Neuronal stem cell (in vitro differentiated cells): Measurements from ENCODE around the gene DUSP9.

Experiments
- DNase-seq: peaks from one replicate; pipeline ENCODE4 v3.0.0-alpha.2; 2013; ENCODE audit warnings: low spot score
- H2AFZ ChIP-seq: one replicate; pipeline ENCODE4 v1.6.1; 2013; ENCODE audit warnings: mild to moderate bottlenecking, low read length, inconsistent platforms
- H2AK5ac ChIP-seq: 2 replicates; pipeline ENCODE4 v1.6.1; 2013; ENCODE audit warnings: low read depth, mild to moderate bottlenecking, inconsistent platforms, low read length, moderate library complexity, mixed read lengths
- H2BK120ac ChIP-seq: 2 replicates; pipeline ENCODE4 v1.6.1; 2013; ENCODE audit warnings: low read depth, mild to moderate bottlenecking, inconsistent platforms, low read length, moderate library complexity, mixed read lengths
- H2BK12ac ChIP-seq: one replicate; pipeline ENCODE4 v1.6.1; 2013; ENCODE audit warnings: low read length, inconsistent platforms
- H2BK15ac ChIP-seq: 2 replicates; pipeline ENCODE4 v1.6.1; 2013; ENCODE audit warnings: mild to moderate bottlenecking, low read length, inconsistent platforms, mixed read lengths
- H2BK5ac ChIP-seq: one replicate; pipeline ENCODE4 v1.6.1; 2013; ENCODE audit warnings: inconsistent platforms, mild to moderate bottlenecking, low read length, moderate library complexity
- H3K14ac ChIP-seq: one replicate; pipeline ENCODE4 v1.6.1; 2013; ENCODE audit warnings: low read length, inconsistent platforms
- H3K18ac ChIP-seq: 2 replicates; pipeline ENCODE4 v1.6.1; 2013; ENCODE audit warnings: low read length, inconsistent platforms
- H3K23ac ChIP-seq: 2 replicates; pipeline ENCODE4 v1.6.1; 2013; ENCODE audit warnings: low read depth, mild to moderate bottlenecking, mixed read lengths, low read length, inconsistent platforms; ENCODE audit not compliant: poor library complexity
- H3K27ac ChIP-seq: replicated peaks from 3 replicates; pipeline ENCODE4 v1.5.1; 2013; ENCODE audit warnings: low read length, inconsistent platforms
- H3K27me3 ChIP-seq, 3 experiments: 2 replicates each; pipeline ENCODE4 v1.6.1; 2013; ENCODE audit warnings: low read length in 3 of 3, mild to moderate bottlenecking in 2 of 3, inconsistent platforms in 1 of 3, low read depth in 1 of 3, mixed read lengths in 1 of 3, moderate library complexity in 1 of 3; ENCODE audit not compliant: control insufficient read depth in 3 of 3, insufficient read depth in 3 of 3
- H3K36me3 ChIP-seq, 2 donors: replicated peaks in 1 of 2; 2 replicates each; pipeline ENCODE4 v1.6.1; 2013; ENCODE audit warnings: low read length in 2 of 2; ENCODE audit not compliant: control insufficient read depth in 2 of 2, insufficient read depth in 2 of 2
- H3K4ac ChIP-seq: 2 replicates; pipeline ENCODE4 v1.6.1; 2013; ENCODE audit warnings: inconsistent platforms, mild to moderate bottlenecking, low read length, moderate library complexity
- H3K4me1 ChIP-seq, 2 donors: 1 replicate in 1 of 2; 2 replicates in 1 of 2; pipeline ENCODE4 v1.6.1; 2013; ENCODE audit warnings: low read length in 2 of 2, low read depth in 1 of 2; ENCODE audit not compliant: control insufficient read depth in 2 of 2, insufficient read depth in 1 of 2
- H3K4me2 ChIP-seq: one replicate; pipeline ENCODE4 v1.6.1; 2013; ENCODE audit warnings: mild to moderate bottlenecking, low read length, inconsistent platforms; ENCODE audit not compliant: insufficient read depth, poor library complexity, severe bottlenecking
- H3K4me3 ChIP-seq, 2 donors: 2 replicates each; pipeline ENCODE4 v1.5.1; 2013; ENCODE audit warnings: low read length in 2 of 2, mild to moderate bottlenecking in 2 of 2, inconsistent platforms in 1 of 2, moderate library complexity in 1 of 2
- H3K79me1 ChIP-seq: one replicate; pipeline ENCODE4 v1.6.1; 2013; ENCODE audit warnings: low read depth, mild to moderate bottlenecking, inconsistent platforms, low read length, moderate library complexity
- H3K9ac ChIP-seq: one replicate; pipeline ENCODE4 v1.6.1; 2013; ENCODE audit warnings: mild to moderate bottlenecking, low read depth, low read length, inconsistent platforms; ENCODE audit not compliant: poor library complexity
- H3K9me3 ChIP-seq, 2 donors: replicated peaks in 1 of 2; 2 replicates each; pipeline versions ENCODE3 to v1.6.1; 2013; ENCODE audit warnings: low read length in 2 of 2, mild to moderate bottlenecking in 2 of 2, inconsistent platforms in 1 of 2, low read depth in 1 of 2, mixed read lengths in 1 of 2, moderate library complexity in 1 of 2; ENCODE audit not compliant: control insufficient read depth in 2 of 2, insufficient read depth in 1 of 2
- H4K8ac ChIP-seq: one replicate; pipeline ENCODE4 v1.6.1; 2013; ENCODE audit warnings: low read depth, mild to moderate bottlenecking, inconsistent platforms, low read length, moderate library complexity
- H4K91ac ChIP-seq: one replicate; pipeline ENCODE4 v1.6.1; 2013; ENCODE audit warnings: low read length, low read depth, mild to moderate bottlenecking, inconsistent platforms; ENCODE audit not compliant: poor library complexity
- WGBS, 2 donors: extraction: QIAGEN DNeasy Blood & Tissue Kit; methylation state at CpG; one replicate each; pipeline ENCODE4 v1.1.7; 2013; ENCODE audit warnings: missing lambda C conversion rate in 2 of 2, mixed read lengths in 1 of 2; ENCODE audit not compliant: insufficient read length in 2 of 2, insufficient replicate concordance in 1 of 2; ENCODE audit errors: extremely low coverage in 2 of 2; 5-methylcytosine and 5-hydroxymethylcytosine counted together

Gene DUSP9

GRCh38 chrX:153612413-153612812, 34.6 kb upstream of the DUSP9 start:
- Histone ChIP-seq H3K79me1 (no peaks in the 10 kb centered on the region), H4K8ac (no peak overlapping the region), H2AFZ (no peak overlapping the region), H2BK12ac (no peak overlapping the region), H2BK5ac (no peak overlapping the region), H3K4me3 (no peak overlapping the region), H3K9me3 (no peaks in the 10 kb centered on the region), H3K36me3 (no peaks in the 10 kb centered on the region), H2BK120ac (no peak overlapping the region), H2AK5ac (no peak overlapping the region), H3K9ac (no peak overlapping the region), H2BK15ac (no peak overlapping the region), H3K18ac (no peak overlapping the region), H3K23ac (no peak overlapping the region), H3K27me3 (peaks cover 0 to 72% (median 3%) of the 10 kb centered on the region in 3 experiments), H3K4ac (no peak overlapping the region), H4K91ac (no peak overlapping the region), H3K4me2 (no peak overlapping the region), H3K27ac (no peak overlapping the region), H3K4me1 (peaks cover 0 to 7% of the 10 kb centered on the region in 2 donors), H3K14ac (no peak overlapping the region)
- no CpG with 5 or more reads among the region's 10 CpGs for WGBS, 2 donors
- DNase-seq, result no peak

GRCh38 chrX:153614818-153615217, 32.2 kb upstream of the DUSP9 start:
- Histone ChIP-seq H3K27ac (no peak overlapping the region), H2BK12ac (no peak overlapping the region), H3K4me3 (no peak overlapping the region), H3K23ac (no peak overlapping the region), H2AK5ac (no peak overlapping the region), H2BK5ac (no peak overlapping the region), H4K8ac (no peak overlapping the region), H3K79me1 (no peaks in the 10 kb centered on the region), H3K27me3 (peaks cover 0 to 75% (median 0%) of the 10 kb centered on the region in 3 experiments), H3K36me3 (no peaks in the 10 kb centered on the region), H3K14ac (no peak overlapping the region), H2BK15ac (no peak overlapping the region), H3K4ac (no peak overlapping the region), H2BK120ac (no peak overlapping the region), H3K18ac (no peak overlapping the region), H3K9ac (no peak overlapping the region), H4K91ac (no peak overlapping the region), H3K4me1 (peaks cover 0 to 7% of the 10 kb centered on the region in 2 donors), H2AFZ (no peak overlapping the region), H3K9me3 (no peaks in the 10 kb centered on the region), H3K4me2 (no peak overlapping the region)
- no peak for DNase-seq
- no CpG with 5 or more reads among the region's 6 CpGs for WGBS, 2 donors

GRCh38 chrX:153620576-153620975, 26.4 kb upstream of the DUSP9 start:
- Histone ChIP-seq H3K4me1 (no peaks in the 10 kb centered on the region), H3K36me3 (no peaks in the 10 kb centered on the region), H3K27me3 (peaks cover 0 to 72% (median 0%) of the 10 kb centered on the region in 3 experiments), H2BK12ac (no peak overlapping the region), H3K4me2 (no peak overlapping the region), H4K8ac (no peak overlapping the region), H4K91ac (no peak overlapping the region), H2AK5ac (no peak overlapping the region), H3K27ac (no peak overlapping the region), H3K9ac (no peak overlapping the region), H2AFZ (no peak overlapping the region), H3K9me3 (no peaks in the 10 kb centered on the region), H3K4ac (no peak overlapping the region), H2BK120ac (no peak overlapping the region), H3K18ac (no peak overlapping the region), H3K23ac (no peak overlapping the region), H3K79me1 (no peaks in the 10 kb centered on the region), H3K14ac (no peak overlapping the region), H2BK15ac (no peak overlapping the region), H2BK5ac (no peak overlapping the region), H3K4me3 (no peak overlapping the region)
- no peak for DNase-seq
- WGBS, 2 donors, result no CpG with 5 or more reads among the region's 5 CpGs

GRCh38 chrX:153621949-153622598, 24.9 kb upstream of the DUSP9 start:
- H4K8ac ChIP-seq, result no peak overlapping the region
- no peak overlapping the region for H2BK12ac ChIP-seq
- no peak overlapping the region for H2BK5ac ChIP-seq
- H3K23ac ChIP-seq, result no peak overlapping the region
- H2AFZ ChIP-seq, result no peak overlapping the region
- H2AK5ac ChIP-seq, result no peak overlapping the region
- H3K4ac ChIP-seq, result no peak overlapping the region
- no peak overlapping the region for H3K9ac ChIP-seq
- H3K9me3 ChIP-seq, result no peaks in the 10 kb centered on the region
- H3K4me1 ChIP-seq, result no peaks in the 10 kb centered on the region
- no peaks in the 10 kb centered on the region for H3K79me1 ChIP-seq
- H3K4me2 ChIP-seq, result no peak overlapping the region
- H3K14ac ChIP-seq, result no peak overlapping the region
- DNase-seq, result no peak
- no peaks in the 10 kb centered on the region for H3K36me3 ChIP-seq
- no peak overlapping the region for H2BK120ac ChIP-seq
- H2BK15ac ChIP-seq, result no peak overlapping the region
- H3K18ac ChIP-seq, result no peak overlapping the region
- no peak overlapping the region for H3K27ac ChIP-seq
- H4K91ac ChIP-seq, result no peak overlapping the region
- peaks cover 0 to 65% (median 0%) of the 10 kb centered on the region in 3 experiments for H3K27me3 ChIP-seq
- no CpG with 5 or more reads among the region's 27 CpGs for WGBS, 2 donors
- no peak overlapping the region for H3K4me3 ChIP-seq
